HEK293T (cell line): ENCODE data around the gene MPEG1.

Experiments used
- ARNT ChIP-seq: fragments of 450-650 bp; IDR thresholded peaks from 2 replicates; pipeline ENCODE4 v1.6.1; 2017; ENCODE audit warnings: mild to moderate bottlenecking
- BHLHE40 ChIP-seq: fragments of 450-650 bp; IDR thresholded peaks from 2 replicates; pipeline ENCODE4 v1.6.1; 2016; ENCODE audit warnings: mild to moderate bottlenecking, moderate library complexity, borderline replicate concordance
- ELF4 ChIP-seq: fragments of 450-650 bp; IDR thresholded peaks from 2 replicates; pipeline ENCODE4 v1.6.1; 2017; ENCODE audit warnings: antibody characterized with exemption
- FOXA1 ChIP-seq: fragments of 450-650 bp; IDR thresholded peaks from 2 replicates; pipeline ENCODE4 v1.6.1; 2016; ENCODE audit warnings: mild to moderate bottlenecking
- FOXK2 ChIP-seq: fragments of 450-650 bp; IDR thresholded peaks from 2 replicates; pipeline ENCODE4 v1.6.1; 2016; ENCODE audit warnings: mild to moderate bottlenecking
- FOXM1 ChIP-seq: fragments of 450-650 bp; IDR thresholded peaks from 2 replicates; pipeline ENCODE4 v1.6.1; 2017; ENCODE audit warnings: mild to moderate bottlenecking, borderline replicate concordance
- HDGF ChIP-seq: fragments of 450-650 bp; IDR thresholded peaks from 2 replicates; pipeline ENCODE4 v1.6.1; 2017; ENCODE audit warnings: antibody characterized with exemption, borderline replicate concordance
- L3MBTL2 ChIP-seq: fragments of 450-650 bp; conservative IDR thresholded peaks from 2 replicates; pipeline ENCODE4 v1.6.1; 2016; ENCODE audit warnings: mild to moderate bottlenecking
- NFRKB ChIP-seq: fragments of 450-650 bp; IDR thresholded peaks from 2 replicates; pipeline ENCODE4 v1.6.1; 2016; ENCODE audit warnings: mild to moderate bottlenecking, moderate library complexity
- SP1 ChIP-seq: fragments of 450-650 bp; IDR thresholded peaks from 2 replicates; pipeline ENCODE4 v1.6.1; 2017
- ZNF384 ChIP-seq: fragments of 450-650 bp; IDR thresholded peaks from 2 replicates; pipeline ENCODE4 v1.6.1; 2016
- TF ChIP-seq, protein P1 (sequence below): fragments of 450-650 bp; IDR thresholded peaks from 2 replicates; pipeline ENCODE4 v1.6.1; 2016

DNA sequence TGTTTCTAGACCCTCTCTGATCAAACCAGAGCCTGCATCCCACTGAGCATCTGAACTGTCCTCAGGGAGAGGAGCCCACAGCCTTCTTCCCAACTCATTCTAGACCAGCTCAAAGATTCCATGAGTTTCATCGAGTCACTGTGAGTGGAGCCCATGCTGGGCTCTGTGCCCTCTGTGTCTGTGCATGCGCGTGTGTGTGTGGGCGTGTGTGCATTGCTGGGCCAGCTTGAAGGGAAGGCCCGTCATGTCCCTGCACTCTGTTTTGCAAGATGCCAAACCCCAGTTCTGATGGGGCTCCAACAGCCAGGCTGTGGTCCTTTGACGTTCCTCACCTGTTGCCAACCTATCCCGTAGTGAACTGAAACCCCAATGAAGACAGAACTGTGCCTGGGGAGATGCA is 7.1 kb downstream of the MPEG1 start:
- TF ChIP-seq ELF4, result no peak
- TF ChIP-seq, protein P1, sequence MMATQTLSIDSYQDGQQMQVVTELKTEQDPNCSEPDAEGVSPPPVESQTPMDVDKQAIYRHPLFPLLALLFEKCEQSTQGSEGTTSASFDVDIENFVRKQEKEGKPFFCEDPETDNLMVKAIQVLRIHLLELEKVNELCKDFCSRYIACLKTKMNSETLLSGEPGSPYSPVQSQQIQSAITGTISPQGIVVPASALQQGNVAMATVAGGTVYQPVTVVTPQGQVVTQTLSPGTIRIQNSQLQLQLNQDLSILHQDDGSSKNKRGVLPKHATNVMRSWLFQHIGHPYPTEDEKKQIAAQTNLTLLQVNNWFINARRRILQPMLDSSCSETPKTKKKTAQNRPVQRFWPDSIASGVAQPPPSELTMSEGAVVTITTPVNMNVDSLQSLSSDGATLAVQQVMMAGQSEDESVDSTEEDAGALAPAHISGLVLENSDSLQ, result no peak
- TF ChIP-seq ARNT, result no peak
- no peak for TF ChIP-seq NFRKB
- TF ChIP-seq FOXA1, result no peak
- no peak for TF ChIP-seq ZNF384
- no peak for TF ChIP-seq HDGF
- no peak for TF ChIP-seq FOXK2
- no peak for TF ChIP-seq L3MBTL2
- TF ChIP-seq SP1, result no peak
- TF ChIP-seq FOXM1, result no peak
- no peak for TF ChIP-seq BHLHE40
